Activated CD8-positive, alpha-beta memory T cell treated with anti-CD3 and anti-CD28 coated beads, Interleukin-2, amount 50 U/mL, for 24 hours (primary cell): ENCODE data around the gene RNF123.

Source experiments
- DNase-seq: peaks from one replicate; pipeline ENCODE4 v3.0.0-alpha.2; 2020; ENCODE audit errors: extremely low read depth

The RNF123 gene

DNA sequence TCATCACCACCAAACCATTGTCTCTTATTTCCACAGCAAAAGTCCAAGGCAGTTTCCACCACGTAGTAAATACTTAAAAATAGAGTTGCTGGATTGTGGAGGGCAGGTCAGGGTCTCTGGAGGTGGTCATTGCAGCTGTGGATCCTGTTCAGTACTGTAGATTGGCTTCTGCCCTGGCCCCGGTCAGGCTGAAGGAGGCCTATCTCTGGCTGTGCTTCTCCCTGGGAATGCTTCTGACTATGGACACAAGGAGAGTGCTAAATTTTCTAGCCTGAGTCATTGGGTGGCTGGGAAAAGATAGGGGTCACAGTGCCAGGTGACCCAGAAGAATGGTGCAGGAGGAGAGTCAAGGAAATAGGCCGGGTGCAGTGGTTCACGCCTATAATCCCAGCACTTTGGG is 60.7 kb downstream of the RNF123 start:
- no peak for DNase-seq

DNA sequence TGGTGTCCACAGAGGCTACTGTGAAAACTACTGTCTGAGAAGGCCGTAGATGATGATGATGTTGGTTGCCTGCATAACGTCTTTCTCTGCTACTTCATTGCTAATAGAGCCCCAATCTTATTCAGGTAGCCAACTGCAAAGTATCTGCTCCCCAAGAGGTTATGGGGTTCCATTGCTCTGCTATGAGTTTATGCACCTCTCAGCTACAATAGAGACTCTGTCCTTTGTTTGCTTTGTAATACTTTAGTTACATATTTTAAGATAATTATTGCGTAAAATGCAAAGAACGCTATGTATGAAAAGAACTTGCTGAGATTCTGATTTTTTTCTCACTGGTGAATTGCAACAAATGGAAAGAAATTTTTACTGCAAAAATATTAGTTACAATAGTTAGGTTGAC is 62.1 kb downstream of the RNF123 start:
- DNase-seq: no peak

DNA sequence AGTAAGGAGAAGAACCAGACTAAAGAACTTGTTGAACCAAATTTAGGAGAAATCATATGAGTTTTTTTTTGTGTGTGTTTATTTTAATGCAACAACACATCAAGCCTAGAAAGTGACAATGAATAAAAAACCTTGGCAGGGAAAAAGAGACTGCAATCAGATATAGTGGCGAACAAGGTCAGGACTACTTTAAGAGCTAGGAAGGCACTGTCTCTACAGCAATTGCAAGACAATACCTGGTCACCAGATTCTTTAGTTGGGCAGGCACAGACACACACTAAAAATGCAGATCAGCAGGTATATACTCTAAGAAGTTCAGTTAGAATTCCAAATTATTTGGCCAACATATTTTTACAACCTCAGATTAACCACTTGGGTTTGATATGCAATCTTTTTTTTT is 65.2 kb downstream of the RNF123 start:
- no peak for DNase-seq

DNA sequence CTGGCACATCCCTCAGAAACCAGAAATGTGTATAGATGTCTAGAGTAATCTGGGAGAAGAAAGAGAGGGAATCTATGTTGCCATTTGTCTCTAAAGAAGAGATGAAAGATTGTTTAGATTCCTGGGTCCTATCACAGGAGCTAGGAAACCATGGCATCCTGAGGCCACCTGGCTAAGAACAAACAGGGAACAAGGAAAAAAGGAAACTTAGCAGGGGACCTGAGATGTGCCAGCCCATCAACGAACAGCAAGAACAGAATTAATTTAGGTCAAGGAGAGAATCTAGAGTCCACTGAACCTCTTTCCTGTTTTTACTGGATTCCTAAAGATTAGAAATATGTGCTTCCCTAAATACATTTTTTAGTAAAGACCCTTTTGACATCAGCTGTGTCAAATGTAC is 66.7 kb downstream of the RNF123 start:
- no peak for DNase-seq

DNA sequence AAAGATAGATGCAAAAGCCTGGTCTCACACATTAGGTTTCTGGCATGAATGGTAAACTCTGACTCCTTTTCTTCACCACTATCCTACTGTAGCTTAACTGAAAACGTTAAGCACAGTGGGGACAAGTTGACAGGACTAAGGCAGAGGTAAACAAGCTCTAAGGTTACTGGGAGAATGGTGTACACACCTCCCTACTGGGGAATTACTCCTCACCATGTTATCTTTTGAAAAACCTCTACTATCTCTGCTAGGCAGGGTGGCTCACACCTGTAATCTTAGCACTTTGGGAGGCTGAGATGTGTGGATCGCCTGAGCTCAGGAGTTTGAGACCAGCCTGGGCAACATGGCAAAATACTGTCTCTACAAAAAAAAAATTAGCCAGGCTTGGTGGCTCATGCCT is 67.8 kb downstream of the RNF123 start:
- DNase-seq: no peak

DNA sequence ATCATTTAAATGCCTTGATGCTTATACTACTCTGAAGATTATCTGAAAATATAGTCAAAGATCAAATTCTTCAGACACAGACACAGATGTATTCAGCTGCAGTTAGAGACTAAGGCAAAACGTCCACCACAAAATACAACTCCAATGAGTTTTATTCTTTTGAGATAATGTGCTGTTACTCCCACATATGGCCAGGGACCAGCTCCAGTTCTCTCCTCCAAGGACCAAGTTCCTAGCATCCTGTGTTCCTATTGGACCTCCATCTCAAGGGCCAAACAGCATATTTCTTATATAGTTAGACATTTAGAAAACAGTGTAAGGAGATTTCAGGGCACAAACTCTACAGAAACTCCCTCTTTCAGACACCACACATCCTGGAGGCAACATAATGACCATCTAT is 69.9 kb downstream of the RNF123 start:
- no peak for DNase-seq

DNA sequence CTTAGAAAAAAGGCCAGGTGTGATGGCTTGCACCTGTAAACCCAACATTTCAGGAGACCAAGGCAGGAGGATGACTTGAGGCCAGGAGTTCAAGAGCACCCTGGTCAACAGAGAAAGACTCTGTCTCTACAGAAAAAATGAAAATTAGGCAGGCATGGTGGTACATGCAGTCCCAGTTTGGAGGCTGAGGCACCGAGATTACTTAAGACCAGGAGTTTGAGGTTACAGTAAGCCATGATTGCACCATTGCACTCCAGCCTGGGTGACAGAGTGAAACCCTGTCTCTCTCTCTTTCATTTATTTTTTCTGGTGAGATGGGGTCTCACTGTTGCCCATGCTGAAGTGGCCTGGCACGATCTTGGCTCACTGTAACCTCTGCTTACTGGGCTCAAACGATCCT is 72.3 kb downstream of the RNF123 start:
- DNase-seq: no peak

DNA sequence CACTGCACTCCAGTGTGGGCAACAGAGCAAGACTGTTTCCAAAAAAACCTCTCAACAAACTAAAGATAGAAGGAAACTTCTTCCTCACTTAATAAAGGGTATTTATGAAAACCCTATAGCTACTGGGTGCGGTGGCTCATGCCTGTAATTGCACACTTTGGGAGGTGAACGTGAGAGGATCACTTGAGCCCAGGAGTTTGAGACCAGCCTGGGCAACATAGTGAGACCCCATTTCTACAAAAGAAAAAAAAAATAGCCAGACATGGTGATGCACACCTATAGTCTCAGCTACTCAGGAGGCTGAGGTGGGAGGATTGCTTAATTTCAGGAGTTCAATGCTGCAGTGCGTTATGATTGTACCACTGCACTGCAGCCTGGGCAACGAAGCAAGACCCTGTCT is 74.6 kb downstream of the RNF123 start:
- no peak for DNase-seq

DNA sequence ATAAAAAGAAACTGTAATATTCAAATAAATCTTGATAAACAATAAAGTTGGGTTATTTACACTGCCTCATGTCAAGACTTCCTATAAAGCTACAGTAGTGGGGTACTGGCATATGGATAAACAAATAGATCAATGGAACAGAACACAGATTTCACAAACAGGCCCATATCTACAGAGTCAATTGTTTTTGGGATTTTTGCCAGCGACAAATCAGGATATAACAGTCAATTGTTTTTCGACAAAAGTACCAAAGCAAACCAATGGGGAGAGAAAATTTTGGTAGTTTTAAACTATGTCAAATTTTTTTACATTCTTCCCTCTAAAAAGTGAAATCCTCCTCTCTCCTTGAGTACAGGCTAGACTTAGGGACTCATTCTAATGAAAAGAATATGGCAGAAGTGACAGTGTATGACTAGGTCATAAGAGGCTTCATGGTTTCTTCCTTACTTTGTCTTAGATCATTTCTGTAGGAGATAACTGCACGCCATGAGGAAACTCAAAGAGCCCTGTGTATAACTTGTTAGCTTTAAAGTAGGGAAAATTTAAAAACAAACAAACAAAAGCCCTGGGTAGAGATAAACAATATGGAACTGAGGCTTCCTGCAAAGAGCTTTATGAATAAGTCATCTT is 80.0 kb downstream of the RNF123 start:
- DNase-seq: no peak

DNA sequence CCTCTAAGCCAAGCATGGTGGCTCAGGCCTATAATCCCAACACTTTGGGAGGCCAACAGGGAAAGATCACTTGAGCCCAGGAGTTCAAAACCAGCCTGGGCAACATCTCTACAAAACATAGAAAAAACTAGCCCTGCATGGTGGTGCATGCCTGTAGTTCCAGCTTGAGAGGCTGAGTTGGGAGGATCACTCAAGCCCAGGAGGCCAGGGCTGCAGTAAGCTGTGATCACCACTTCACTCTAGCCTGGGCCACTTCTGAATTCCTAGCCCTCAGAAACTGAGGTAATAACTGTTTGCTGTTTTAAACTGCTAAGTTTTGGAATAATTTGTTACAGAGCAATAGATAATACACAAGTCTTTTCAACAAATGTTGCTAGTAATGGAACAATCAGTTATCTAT is 80.6 kb downstream of the RNF123 start:
- DNase-seq: no peak
